Hematopoietic multipotent progenitor cell (in vitro differentiated cells): ENCODE results near the gene MAGEF1. TPM values are rescaled to one million over a fixed set of nuclear protein-coding genes. Genes with fewer than 3 reads are reported as not detected.

Experiments
- DNase-seq, 3 donors: peaks; one replicate each; pipeline ENCODE4 v3.0.0-alpha.2; 2011 to 2015; ENCODE audit warnings: low read depth in 2 of 3, low spot score in 2 of 3
- total RNA-seq: library from RNA; depleted of rRNA; stranded (reverse); fragments of >200 nt; gene quantifications from one replicate; pipeline ENCODE4 v1.2.3, GENCODE V29; 2012

MAGEF1 gene
- total RNA-seq, 1 donor = 18.9 TPM

DNA sequence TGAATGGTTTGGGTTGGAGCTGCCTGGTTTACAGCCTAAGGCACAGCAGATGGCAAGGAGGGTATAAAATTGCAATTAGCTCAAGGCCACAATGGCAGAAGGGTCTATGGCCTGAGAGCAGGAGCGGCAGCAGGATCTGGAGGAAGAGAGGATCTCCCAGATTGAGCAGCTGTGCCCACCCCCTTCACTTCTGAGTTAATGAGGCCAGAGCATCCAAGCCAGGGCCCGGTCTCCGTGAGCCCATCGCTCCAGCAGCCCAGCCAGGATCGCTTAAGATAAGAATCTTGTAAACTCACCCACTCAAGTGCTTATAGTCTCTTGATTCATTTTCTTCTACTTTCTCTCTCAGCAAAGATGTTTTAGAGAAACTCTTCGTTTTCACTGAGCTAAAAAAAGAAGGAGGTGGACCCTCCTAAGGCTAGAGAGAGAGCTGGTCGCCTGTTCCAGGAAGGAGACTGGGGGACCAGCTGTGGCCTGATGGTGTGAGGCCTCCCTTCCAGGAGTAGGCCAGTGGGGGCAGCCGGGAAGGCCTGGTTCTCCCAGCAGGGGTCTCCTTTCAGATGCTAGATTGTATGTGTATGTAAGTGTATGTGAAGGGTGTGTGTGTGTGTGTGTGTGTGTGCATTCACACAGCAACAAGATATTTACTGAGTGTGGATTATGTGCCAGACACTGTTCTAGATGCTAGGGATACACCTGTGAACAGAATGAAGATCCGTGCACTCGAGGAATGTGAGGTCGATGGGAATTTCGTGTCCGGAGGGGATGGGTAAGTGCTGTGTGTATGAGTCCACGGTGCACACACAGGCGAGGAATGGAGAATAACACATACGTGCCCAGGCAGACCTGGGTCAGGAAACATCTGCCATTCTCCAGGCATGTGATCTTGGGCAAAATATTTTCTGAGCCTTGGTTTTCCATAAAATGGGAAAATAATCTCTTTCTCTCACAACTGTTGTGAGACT is 18.6 kb downstream of the MAGEF1 start:
- DNase-seq = no peak

DNA sequence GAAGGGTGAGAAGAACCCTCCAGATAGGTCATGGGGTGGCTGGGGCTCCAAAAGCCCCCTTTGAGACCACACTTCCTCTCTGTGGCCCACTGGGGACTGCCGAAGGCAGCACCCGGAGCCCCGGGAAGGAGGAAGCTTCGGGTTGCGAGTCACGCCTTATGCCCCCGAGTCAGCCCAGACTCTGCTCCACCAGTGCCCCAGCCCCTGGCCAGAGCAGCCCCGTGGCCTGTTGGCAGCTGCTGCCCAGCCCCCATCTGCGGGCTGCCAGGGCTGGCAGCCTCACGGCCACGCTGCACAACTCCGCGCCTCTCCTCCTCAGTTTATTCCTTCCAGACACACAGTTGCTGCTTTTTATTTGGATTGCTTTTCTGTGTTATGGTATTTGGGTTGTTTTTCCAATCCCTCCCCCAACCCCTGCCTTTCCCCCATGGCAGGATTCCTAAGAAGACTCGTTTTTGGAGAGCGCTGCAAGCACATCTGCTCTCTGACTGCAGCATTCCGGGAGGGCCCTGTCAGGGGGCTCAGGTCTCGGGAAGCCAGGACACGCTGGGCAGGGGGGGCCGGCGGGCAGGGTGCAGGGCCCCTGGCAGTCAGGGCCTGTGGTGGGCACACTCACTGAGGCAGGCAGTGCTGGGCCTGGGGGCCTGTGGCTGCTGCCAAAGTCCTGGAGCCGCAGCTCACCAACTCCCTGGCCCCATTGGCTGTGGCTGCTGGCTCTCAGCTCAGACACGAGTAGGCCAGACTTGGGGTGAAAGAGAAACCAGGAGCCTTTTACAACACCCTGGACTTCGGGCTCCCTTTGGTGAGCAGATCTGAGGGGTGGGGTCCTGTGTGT is 20.2 kb downstream of the MAGEF1 start:
- peak in 2 of 3 donors; percentile 54 to 57 for DNase-seq

DNA sequence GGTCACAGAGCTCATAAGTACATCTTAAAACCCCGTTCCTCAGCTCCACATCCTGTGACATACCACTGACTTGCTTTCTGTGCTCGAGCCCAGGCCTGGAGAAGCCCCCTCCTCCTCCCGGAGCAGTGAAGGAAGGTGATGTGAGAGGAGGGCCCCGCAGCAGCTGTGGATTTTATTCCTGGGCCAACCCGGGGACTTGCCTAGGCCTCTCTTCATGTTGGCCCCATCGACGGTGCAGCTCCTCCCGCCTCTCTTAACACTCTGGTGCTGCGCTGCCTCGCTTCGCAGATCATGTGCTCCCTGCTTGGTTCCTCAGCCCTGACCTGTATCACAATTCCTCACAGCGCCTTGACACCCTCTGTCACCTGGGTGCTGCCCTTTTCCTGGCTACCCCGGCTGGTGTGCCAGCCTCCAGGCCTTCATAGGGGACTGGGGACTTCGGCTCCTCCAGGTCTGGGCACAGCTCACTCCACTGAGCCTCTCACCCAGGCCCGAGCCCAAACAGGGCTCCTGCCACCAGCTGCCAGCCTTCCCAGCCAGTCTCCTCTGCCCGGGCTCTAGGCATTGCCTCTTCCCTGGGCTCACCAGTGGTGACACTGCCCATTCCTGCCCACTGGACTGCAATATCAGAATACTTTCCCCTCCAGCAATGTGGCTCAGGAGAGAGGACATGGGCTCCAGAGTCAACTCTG is 21.5 kb downstream of the MAGEF1 start:
- no peak for DNase-seq

DNA sequence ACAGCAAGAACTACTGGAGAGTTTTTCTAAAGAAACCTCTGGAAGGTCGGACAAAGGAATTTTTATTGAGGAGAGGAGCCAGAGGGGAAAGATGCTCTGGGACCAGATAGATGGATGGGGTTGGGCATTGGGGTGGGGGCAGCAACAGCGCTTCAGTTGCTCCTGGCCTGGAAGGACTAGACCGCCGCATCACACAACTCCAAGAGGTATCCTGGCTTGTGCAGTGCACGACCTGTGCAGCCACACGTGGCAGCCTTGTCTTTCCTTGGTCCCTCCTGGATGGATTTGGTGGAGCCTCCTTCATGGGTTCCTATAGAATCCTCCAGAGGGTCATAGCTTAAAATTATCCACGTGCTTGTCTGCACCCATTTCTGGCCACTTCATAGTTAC is 23.0 kb downstream of the MAGEF1 start:
- no peak for DNase-seq

DNA sequence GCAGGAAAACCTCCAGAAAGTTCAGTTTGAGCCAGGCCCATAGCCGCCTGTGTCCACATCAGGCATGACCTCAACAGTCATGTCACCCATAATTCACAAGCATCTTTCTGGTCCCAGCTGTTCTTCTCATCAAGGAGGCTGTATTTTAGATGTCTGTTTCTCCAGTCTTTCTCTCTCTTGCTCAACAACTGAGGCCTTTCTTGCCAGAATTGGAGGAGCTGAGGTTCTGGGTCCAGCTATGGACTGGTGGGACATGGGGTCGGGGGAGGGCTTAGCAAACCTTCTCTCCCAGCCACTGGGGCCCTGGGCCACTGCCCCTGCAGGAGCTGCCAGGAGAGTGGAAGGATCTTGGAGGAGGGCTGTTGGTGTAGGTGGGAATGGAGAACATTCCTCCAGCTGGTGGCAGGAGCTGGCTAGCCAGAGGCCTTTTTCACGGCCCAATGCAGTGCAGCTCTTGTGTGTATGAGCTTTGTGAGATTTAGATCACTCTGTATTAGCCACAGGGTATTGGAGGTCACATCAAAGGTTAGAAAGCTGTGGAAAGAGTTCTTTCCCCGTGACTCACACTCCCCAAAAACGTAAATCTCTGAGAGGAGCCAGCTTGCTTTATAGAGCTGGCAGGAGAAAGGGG is 23.5 kb downstream of the MAGEF1 start:
- DNase-seq = no peak

DNA sequence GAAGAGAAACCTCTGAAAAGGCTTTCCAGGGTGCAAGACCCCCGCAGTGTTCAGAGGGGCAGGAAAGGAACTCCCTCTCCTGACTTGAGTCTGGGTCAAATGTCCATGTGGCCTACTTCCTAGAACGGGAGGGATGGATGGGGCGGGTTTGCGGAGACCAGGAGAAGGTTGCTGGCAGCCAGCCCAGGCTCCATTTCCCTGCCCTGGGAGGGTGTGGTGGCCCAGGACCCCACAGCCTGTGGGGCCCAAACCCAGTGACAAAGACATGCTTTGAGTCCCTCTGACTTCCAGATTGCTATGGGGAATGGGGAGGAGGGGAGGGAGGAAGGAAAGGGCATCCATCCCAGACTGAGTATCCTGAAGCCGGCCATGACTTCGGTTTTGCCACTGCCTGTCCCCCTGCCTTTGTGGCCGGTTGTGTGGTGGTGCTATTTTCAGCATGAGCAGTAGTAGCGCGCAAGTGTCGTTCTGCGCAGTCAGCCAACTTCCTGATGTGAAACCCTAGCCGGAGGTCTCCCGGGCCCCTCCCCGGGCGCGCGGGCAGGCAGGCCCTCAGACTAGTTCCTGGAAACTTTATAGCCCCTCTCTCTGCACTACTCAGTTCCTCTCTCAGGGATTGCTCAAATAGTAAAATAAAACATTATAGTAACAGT is 24.4 kb downstream of the MAGEF1 start:
- DNase-seq = peak in 2 of 3 donors; percentile 71 to 82

DNA sequence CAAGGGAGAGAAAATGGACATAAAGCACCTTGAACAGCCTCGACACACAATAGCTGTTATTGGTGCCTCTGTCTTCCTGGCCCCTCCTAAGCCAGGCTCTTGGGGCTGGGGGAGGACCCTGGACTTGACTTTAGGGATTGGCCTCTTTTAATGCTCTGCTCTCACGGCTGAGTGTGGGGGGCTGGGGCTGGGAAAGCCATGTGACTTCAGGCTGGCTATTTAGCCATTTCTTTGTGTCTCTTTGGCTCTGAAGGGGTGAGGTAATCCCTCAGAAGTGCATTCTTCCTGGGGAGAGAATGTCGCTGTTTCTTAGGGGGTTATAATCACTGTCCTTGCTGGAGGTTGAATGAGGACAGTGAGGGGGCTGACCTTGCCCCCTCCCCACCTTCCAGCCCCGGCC is 26.2 kb downstream of the MAGEF1 start:
- no peak for DNase-seq

DNA sequence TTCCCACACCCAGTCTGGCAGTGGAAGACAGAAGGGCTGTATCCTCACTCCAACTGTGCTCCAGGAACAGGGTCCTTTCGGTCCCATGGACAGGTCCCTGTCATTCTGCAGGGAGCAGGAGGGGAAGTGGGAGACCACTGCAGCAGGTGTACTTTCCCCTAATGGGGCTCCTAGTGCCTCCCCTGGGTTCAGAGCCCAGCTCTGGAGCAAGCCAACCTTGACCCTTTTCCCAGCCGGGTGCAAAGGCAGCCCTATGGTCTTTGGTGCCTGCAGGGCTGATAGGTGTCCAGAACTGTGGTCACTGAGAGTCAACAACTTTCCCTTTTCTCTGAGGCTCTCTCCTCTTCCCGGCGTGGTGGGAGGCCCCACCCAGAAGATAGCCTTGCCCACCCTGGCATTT is 26.8 kb downstream of the MAGEF1 start:
- DNase-seq = no peak

DNA sequence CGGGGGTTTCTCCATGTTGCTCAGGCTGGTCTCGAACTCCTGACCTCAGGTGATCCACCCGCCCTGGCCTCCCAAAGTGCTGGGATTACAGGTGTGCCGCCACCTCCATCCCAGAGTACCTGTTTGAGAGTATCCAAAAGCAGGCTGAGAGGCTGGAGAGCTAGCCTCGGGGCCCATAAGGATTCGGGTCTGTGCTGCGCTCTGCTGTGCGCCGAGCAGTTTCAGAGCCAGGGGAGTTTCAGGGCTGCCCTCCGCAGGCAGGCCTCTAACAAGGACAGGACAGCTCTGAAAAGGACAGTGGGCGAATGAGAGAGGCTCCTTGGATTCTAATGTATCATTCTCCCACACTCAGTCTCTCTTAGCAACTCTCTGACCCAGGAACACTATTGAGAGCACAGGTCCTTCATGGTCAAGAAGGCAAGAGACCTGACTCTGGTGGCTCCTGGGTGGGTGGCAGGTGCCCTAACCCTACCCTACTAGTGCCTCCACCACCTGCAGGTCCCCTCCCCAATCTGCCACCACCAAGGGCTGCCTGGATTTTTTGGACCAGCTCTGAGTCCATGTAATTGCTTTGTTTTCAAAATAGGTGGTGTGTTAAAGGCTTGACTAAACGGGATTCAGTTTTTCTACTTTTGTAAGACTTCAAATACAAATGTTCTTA is 27.8 kb downstream of the MAGEF1 start:
- DNase-seq = no peak

DNA sequence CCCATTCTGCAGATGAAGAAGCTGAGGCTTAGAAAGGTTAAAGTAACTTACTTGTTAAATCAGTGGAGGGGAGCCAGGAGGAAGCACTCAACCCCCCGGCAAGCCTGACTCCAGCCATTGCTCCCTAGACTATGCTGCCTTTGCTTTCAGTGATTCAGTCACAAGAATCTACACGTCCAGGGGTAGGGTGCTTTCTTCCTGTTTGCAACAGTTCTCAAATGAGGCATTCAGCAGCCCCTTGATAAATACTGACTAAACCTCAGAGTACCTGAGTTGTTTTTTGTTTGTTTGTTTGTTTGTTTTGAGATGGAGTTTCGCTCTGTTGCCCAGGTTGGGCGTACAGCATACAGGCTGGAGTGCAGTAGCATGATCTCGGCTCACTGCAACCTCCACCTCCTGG is 28.6 kb downstream of the MAGEF1 start:
- DNase-seq = no peak

DNA sequence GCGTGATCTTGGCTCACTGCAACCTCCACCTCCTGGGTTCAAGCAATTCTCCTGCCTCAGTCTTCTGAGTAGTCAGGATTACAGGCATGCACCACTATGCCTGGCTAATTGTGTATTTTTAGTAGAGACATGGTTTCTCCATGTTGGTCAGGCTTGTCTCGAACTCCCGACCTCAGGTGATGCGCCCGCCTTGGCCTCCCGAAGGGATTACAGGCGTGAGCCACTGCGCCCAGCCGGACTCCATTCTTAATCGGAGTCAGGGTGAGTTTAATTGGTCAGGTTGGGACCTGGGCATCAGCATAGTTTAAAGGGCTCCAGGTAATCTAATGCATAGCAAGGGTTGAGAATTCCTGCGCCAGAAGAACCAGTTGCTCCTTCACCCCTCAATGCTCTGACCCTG is 29.2 kb downstream of the MAGEF1 start:
- no peak for DNase-seq

DNA sequence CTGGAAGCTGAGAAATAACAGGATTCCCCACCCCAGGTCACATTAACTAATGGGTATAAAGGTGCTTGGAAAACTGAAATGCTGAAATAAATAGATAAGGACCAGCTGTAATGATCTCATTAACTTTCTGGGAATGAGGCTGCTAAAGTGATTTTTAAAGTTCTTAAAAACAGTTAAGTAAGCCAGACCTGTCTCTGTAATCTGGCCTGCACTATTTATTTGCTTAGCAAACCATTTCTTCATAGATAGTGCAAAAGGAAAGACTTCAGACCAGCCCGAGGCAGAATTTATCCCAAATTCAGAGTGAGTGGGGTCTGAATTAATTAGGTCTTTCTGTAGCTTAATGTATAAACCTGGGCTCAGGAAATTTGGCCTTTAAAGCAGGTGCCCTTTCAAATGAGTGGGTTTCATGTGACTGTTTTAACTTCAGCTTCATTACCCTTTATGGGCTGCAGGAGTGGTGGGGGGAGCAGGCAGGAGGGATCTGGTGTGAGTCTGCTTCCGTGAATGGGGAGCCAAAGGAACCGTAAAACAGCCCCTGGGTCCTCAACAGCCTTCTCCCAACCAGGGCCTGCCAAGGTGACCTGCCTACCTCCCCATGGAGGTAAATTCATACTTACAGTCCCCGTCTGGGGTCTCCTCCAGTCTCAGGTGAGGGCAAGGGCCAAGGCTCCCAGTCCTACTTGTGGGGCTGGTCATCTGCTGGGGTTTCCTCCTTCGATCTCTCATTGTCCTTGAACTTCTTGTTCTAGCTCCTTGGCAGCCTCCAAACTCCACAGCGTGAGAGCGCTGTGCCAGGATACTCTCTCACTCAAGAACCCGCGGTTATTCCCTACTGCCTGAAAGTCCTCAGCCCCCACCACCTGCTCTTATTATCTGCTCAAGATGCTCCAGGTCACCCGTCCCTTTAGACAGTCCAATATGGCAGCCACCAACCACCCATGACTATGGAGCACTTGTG is 31.2 kb downstream of the MAGEF1 start:
- DNase-seq = no peak

DNA sequence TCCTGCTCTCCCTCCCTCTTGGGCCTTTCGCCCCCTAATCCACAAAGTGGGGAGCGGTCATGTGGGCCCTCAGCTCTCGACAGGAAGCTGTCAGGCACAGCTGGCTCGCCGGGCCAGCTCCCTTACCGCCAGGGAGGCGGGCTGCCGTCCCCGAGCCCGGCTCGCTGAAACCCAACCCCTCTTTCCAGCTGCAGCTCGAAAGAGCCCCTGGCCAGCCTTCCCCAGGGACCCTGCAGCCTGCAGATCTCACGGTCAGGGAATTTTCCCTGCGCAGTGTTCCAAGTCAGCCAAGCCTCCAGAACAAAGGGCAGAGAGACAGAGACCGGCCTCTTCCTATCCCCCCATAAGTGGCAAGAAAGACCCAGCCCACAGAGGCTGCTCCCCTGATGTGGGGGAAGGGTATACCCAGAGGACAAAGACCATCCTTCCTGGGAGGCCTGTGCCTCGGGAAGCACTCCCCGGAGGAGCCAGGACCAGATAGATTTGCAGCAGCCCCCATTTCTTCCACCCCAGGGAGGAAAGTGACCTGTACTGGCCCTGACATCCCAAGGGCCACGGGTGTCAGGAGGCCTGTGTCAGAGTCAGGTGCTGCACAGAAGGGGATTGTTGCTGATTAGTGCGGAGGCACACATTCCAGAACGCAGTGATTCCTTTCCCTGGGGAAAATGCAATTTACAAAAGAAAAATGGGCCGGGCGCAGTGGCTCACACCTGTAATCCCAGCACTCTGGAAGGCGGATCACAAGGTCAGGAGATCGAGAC is 32.6 kb downstream of the MAGEF1 start:
- peak in 1 of 3 donors; percentile 43 for DNase-seq

DNA sequence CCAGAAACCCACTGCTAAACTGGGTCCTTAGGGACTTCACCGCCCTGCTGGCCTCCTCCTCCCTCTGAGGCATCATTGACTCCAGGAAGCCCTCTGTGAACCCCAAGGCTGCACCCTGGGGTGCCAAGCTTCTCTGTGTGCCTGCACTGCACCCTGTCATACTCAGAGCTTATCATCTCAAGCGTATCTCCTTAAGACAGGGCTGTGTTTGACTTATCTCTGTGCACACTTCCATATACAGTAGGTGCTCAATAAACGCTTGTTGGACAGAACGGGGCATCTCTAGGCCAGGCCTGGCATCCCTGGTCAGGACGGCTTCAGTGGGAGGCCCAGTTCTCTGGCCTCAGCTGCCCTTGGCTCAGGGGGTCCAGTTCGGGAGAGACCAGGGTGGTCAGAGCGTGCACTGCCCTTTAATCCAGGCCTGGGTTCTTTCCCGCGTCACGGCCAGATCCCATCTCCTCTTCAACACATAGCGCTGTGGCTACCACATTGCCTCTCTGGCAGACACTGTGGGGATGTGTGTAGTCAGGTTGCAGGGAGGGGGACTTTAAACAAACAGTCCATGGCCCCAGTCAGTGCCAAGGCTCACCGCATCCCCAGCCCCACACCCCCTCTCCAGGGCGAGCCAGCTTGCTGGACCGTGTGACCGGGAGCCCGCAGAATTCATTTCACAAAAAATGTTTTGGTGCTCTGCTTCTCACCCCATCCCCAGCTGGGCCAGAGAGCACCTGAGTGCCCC is 33.4 kb downstream of the MAGEF1 start:
- DNase-seq = no peak

DNA sequence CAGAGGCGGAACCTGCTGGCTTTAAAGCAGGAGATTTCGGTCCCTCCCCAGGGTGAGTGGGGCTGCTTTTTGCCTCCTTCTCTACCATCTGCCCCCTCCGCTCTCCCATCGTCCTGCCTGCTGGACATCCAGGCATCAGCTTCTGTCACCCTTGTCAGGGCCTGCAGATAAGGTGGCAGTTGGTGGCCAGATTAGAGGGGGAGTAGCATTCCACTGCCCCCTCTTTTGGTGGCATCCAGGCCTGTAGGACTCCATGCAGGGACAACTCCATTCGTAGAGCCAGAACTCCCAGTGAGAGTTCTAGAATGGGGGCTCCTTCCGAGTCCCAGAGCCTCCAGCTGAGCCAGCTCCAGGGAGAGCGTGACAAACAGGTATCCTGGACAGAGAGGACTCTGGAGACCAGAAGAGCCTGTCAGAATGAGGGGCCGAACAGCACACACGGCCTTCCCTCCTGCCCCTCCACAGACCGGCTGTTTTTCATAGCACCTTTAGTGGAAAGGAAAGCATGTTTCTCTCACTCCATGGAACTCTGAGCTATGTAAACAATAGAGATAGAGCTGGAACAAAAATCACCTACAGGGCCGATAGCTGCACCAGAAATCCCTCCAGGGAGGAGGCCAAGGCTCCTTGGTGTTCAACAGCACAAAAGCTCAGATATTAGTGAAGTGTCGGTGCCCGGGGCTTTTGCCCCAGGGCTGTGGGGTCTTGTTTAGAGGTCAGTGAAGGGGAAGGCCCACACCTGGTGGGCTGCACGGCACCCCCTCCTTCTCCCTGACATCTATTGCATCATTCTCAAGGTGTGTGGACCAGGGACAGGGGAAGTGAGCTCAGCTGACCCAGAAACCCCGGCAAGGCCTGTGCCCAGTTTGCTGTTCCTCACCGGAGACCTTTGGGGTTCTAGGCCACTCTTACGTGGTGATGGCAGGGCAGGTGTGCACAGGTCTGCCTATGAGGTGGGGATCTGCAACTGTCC is 34.2 kb downstream of the MAGEF1 start:
- no peak for DNase-seq

DNA sequence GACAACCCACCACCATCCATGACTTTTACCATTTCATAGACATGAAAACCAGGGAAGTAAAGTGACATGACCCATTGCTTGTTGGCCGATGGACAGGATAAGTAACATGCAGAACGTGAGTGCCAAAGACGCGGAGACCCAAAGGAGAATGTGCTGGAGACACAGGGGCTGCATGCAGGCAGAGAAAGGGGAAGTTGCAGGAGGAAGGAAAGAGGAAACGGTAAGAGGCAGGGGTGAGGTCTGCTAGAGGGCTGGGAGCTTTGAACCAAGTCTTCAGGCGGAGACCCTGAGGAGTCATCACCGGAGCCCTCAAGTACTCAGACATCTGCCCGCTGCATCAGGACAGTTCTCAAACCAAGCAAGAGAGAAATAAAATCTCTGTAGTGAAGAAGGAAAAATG is 34.9 kb downstream of the MAGEF1 start:
- peak in 2 of 3 donors; percentile 67 to 85 for DNase-seq
